Measurements from ENCODE around the gene IRF8.
"Not testable (repeated sequence)": the region's sequence is repeated elsewhere in the genome, so short reads cannot be mapped to it uniquely, and the experiment has no call there.

Gene IRF8

DNA sequence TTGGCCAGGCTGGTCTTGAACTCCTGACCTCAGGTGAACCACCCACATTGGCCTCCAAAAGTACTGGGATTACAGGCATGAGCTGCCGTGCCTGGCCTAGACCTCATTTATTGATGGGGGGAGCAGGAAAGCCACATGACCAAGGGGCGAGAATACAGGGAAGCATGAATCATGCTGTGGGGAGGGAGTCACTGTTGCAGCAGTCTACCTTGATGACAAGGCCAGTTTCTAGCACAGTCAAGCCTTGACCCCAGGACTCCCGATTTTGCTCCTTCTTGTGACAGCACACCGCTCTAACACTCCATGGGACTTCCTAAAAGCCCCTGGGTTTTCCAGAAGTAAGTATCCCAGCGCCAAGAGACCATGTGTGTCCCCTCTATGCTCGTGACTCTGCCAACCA is 42.9 kb upstream of the IRF8 start:
- no peaks in the 10 kb centered on the region for H3K9me3 ChIP-seq (ENCODE audit: control extremely low read depth in 1 of 5, control insufficient read depth in 4 of 5, insufficient read depth in 2 of 5, low read depth in 1 of 5, low read length in 4 of 5)
- no peak overlapping the region for H3K27ac ChIP-seq (ENCODE audit: insufficient read depth in 1 of 2, low read depth in 1 of 2, low read length in 2 of 2, poor library complexity in 1 of 2, severe bottlenecking in 2 of 2)
- no peaks in the 10 kb centered on the region for H3K36me3 ChIP-seq (ENCODE audit: control insufficient read depth in 4 of 4, insufficient read depth in 4 of 4, low read length in 3 of 4)
- ChIA-PET CTCF (interaction anchor here (0.7 kb wide), 1 partner anchor 140 kb away, joined by 3 read pairs; no protein-coding TSS in a partner anchor), POLR2A (no interaction called here)
- peaks cover 0 to 28% (median 7%) of the 10 kb centered on the region in 4 experiments for H3K4me1 ChIP-seq (ENCODE audit: control extremely low read depth in 1 of 4, control insufficient read depth in 4 of 4, insufficient read depth in 4 of 4, low read length in 3 of 4)
- peaks cover 0 to 15% (median 5%) of the 10 kb centered on the region in 5 experiments for H3K27me3 ChIP-seq (replicated peaks in 2 of 5; ENCODE audit: control insufficient read depth in 4 of 5, insufficient read depth in 5 of 5, low read length in 4 of 5)
- 83% methylated on average over 6 of the region's 6 CpGs for WGBS (ENCODE audit: insufficient coverage)
- no peak for DNase-seq
- no peak overlapping the region for H3K4me3 ChIP-seq (ENCODE audit: control insufficient read depth in 1 of 7, extremely low read depth in 1 of 7, insufficient read depth in 4 of 7, low read depth in 2 of 7, low read length in 6 of 7)

DNA sequence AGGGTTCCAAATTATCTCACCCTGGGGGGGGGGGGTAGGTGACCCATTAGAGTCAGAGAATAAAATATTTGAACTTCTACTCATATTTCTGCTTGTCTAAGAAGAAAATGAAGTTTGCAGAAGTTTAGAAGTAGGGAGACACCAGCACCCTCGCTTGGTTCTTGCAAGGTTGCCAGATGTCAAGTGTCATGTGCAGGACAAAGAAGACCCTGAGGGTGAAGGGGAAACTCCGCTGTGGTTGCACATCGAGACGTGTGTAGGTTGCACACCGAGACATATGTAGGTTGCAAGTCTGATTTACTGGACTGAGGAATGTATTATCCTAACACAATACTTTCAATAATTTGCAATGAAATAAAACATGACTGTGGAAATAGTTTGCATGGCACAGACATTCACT is 42.4 kb upstream of the IRF8 start:
- 91% methylated on average over 1 of the region's 5 CpGs for WGBS (ENCODE audit: insufficient coverage)
- no peaks in the 10 kb centered on the region for H3K9me3 ChIP-seq (ENCODE audit: control extremely low read depth in 1 of 5, control insufficient read depth in 4 of 5, insufficient read depth in 2 of 5, low read depth in 1 of 5, low read length in 4 of 5)
- CTCF ChIA-PET, result no interaction called here
- DNase-seq, result no peak
- H3K4me1 ChIP-seq (ENCODE audit: control extremely low read depth in 1 of 4, control insufficient read depth in 4 of 4, insufficient read depth in 4 of 4, low read length in 3 of 4), result peaks cover 0 to 28% (median 7%) of the 10 kb centered on the region in 4 experiments
- no peak overlapping the region for H3K4me3 ChIP-seq (ENCODE audit: control insufficient read depth in 1 of 7, extremely low read depth in 1 of 7, insufficient read depth in 4 of 7, low read depth in 2 of 7, low read length in 6 of 7)
- H3K36me3 ChIP-seq (ENCODE audit: control insufficient read depth in 4 of 4, insufficient read depth in 4 of 4, low read length in 3 of 4), result no peaks in the 10 kb centered on the region
- H3K27ac ChIP-seq (ENCODE audit: insufficient read depth in 1 of 2, low read depth in 1 of 2, low read length in 2 of 2, poor library complexity in 1 of 2, severe bottlenecking in 2 of 2), result no peak overlapping the region
- POLR2A ChIA-PET, result no interaction called here
- peaks cover 0 to 15% (median 5%) of the 10 kb centered on the region in 5 experiments for H3K27me3 ChIP-seq (replicated peaks in 2 of 5; ENCODE audit: control insufficient read depth in 4 of 5, insufficient read depth in 5 of 5, low read length in 4 of 5)

DNA sequence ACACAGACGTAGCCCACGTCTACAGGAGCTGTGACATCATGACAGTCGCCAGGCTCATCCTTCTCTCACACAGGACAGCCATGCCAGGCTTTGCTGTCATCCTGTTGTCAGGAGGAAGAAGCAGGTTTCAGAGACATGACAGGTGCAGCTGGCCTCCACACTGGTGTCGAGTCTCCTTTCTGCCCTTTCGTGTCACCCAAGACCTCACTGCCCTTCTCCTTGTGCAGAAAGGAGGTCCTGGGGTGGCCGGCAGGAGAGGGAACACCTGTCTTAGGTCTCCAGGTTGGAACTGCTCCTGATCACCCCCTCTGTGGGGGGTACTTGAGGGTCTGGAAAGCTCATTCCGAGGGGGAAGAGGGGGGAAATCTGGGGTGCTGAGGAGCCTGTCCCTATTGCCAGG is 41.6 kb upstream of the IRF8 start:
- H3K27ac ChIP-seq (ENCODE audit: insufficient read depth in 1 of 2, low read depth in 1 of 2, low read length in 2 of 2, poor library complexity in 1 of 2, severe bottlenecking in 2 of 2), result no peak overlapping the region
- ChIA-PET CTCF (no interaction called here), POLR2A (no interaction called here)
- H3K9me3 ChIP-seq (ENCODE audit: control extremely low read depth in 1 of 5, control insufficient read depth in 4 of 5, insufficient read depth in 2 of 5, low read depth in 1 of 5, low read length in 4 of 5), result no peaks in the 10 kb centered on the region
- WGBS (ENCODE audit: insufficient coverage), result 90% methylated on average over 3 of the region's 7 CpGs
- DNase-seq, result no peak
- H3K4me1 ChIP-seq (ENCODE audit: control extremely low read depth in 1 of 4, control insufficient read depth in 4 of 4, insufficient read depth in 4 of 4, low read length in 3 of 4), result peaks cover 0 to 28% (median 7%) of the 10 kb centered on the region in 4 experiments
- no peaks in the 10 kb centered on the region for H3K36me3 ChIP-seq (ENCODE audit: control insufficient read depth in 4 of 4, insufficient read depth in 4 of 4, low read length in 3 of 4)
- H3K4me3 ChIP-seq (ENCODE audit: control insufficient read depth in 1 of 7, extremely low read depth in 1 of 7, insufficient read depth in 4 of 7, low read depth in 2 of 7, low read length in 6 of 7), result no peak overlapping the region
- peaks cover 0 to 13% (median 4%) of the 10 kb centered on the region in 5 experiments for H3K27me3 ChIP-seq (replicated peaks in 2 of 5; ENCODE audit: control insufficient read depth in 4 of 5, insufficient read depth in 5 of 5, low read length in 4 of 5)

DNA sequence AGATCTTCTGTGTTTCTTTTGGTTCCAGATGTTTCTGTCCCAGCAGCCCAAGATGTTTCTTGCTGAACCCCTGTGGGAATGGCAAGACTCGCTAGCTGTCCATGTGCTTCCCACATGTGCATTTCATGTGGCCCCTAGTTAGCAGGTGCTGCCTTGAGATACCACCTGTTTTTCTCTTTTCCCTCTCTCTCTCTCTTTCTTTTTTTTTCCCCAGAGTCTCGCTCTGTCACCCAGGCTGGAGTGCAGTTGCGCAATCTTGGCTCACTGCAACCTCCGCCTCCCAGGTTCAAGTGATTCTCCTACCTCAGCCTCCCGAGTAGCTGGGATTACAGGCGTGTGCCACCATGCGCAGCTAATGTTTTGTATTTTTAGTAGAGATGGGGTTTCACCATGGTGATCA is 40.4 kb upstream of the IRF8 start:
- WGBS (ENCODE audit: insufficient coverage), result 97% methylated on average over 4 of the region's 7 CpGs
- H3K27ac ChIP-seq (ENCODE audit: insufficient read depth in 1 of 2, low read depth in 1 of 2, low read length in 2 of 2, poor library complexity in 1 of 2, severe bottlenecking in 2 of 2); H3K9me3 ChIP-seq (ENCODE audit: control extremely low read depth in 1 of 5, control insufficient read depth in 4 of 5, insufficient read depth in 2 of 5, low read depth in 1 of 5, low read length in 4 of 5); H3K4me3 ChIP-seq (ENCODE audit: control insufficient read depth in 1 of 7, extremely low read depth in 1 of 7, insufficient read depth in 4 of 7, low read depth in 2 of 7, low read length in 6 of 7); DNase-seq; H3K36me3 ChIP-seq (ENCODE audit: control insufficient read depth in 4 of 4, insufficient read depth in 4 of 4, low read length in 3 of 4): not testable (repeated sequence)
- CTCF ChIA-PET, result interaction anchor here (0.9 kb wide), 1 partner anchor 37 kb away, joined by 4 read pairs; no protein-coding TSS in a partner anchor
- POLR2A ChIA-PET, result interaction anchor here (0.7 kb wide), 1 partner anchor 58 kb away, joined by 3 read pairs; no protein-coding TSS in a partner anchor
- Histone ChIP-seq H3K4me1 (ENCODE audit: control extremely low read depth in 1 of 4, control insufficient read depth in 4 of 4, insufficient read depth in 4 of 4, low read length in 3 of 4) (peaks cover 0 to 21% (median 6%) of the 10 kb centered on the region in 4 experiments), H3K27me3 (replicated peaks in 2 of 5; ENCODE audit: control insufficient read depth in 4 of 5, insufficient read depth in 5 of 5, low read length in 4 of 5) (peaks cover 0 to 13% (median 3%) of the 10 kb centered on the region in 5 experiments)

DNA sequence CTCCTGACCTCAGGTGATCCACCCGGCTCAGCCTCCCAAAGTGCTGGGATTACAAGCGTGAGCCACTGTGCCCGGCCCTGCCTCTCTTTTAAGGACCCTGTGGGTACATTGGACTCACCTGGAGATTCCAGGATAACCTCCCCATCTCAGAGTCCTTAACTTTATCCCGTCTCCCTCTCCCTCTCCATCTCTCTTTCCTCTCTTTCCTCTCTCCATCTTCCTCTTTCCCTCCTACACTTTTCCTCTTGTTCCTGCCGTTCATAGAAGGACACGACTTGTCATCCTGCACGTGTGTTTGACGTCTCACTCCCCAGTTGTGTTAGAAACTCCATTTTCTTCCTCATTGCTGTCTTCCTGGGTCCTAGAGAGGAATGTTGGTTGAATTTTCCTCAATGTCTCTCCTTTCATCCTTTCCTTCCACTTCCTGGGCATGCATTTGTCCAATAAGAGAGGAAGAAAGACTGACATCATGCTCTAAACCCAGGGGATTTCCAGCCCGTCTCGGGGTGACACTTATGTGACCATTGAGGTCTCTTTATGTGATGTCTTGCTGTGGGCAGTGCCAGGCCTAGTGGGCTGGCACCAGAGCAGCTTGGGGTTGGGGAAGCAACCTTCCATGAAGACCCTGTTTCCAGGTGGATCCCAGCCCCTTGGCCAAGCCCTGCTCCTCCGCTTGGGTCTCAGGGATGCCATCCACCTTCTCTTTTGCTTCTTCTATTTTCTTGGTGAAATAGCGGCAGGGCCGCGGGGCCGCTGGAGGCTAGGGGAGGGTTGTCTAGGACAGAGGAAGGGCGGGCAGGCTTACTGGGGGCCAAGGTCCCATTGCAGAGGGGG is 39.8 kb upstream of the IRF8 start:
- WGBS (ENCODE audit: insufficient coverage), result 93% methylated on average over 14 of the region's 16 CpGs
- POLR2A ChIA-PET, result no interaction called here
- no peak overlapping the region for H3K4me3 ChIP-seq (ENCODE audit: control insufficient read depth in 1 of 7, extremely low read depth in 1 of 7, insufficient read depth in 4 of 7, low read depth in 2 of 7, low read length in 6 of 7)
- no peaks in the 10 kb centered on the region for H3K36me3 ChIP-seq (ENCODE audit: control insufficient read depth in 4 of 4, insufficient read depth in 4 of 4, low read length in 3 of 4)
- H3K27ac ChIP-seq (ENCODE audit: insufficient read depth in 1 of 2, low read depth in 1 of 2, low read length in 2 of 2, poor library complexity in 1 of 2, severe bottlenecking in 2 of 2), result no peak overlapping the region
- H3K9me3 ChIP-seq (ENCODE audit: control extremely low read depth in 1 of 5, control insufficient read depth in 4 of 5, insufficient read depth in 2 of 5, low read depth in 1 of 5, low read length in 4 of 5), result peaks cover 0 to 2% (median 0%) of the 10 kb centered on the region in 5 experiments
- H3K4me1 ChIP-seq (ENCODE audit: control extremely low read depth in 1 of 4, control insufficient read depth in 4 of 4, insufficient read depth in 4 of 4, low read length in 3 of 4), result peaks cover 0 to 15% (median 4%) of the 10 kb centered on the region in 4 experiments
- no peak for DNase-seq
- CTCF ChIA-PET, result interaction anchor here (1.0 to 1.4 kb wide), 2 partner anchors 13 to 35 kb away, joined by 3 to 4 read pairs; no protein-coding TSS in a partner anchor
- peaks cover 0 to 13% (median 3%) of the 10 kb centered on the region in 5 experiments for H3K27me3 ChIP-seq (replicated peaks in 2 of 5; ENCODE audit: control insufficient read depth in 4 of 5, insufficient read depth in 5 of 5, low read length in 4 of 5)

DNA sequence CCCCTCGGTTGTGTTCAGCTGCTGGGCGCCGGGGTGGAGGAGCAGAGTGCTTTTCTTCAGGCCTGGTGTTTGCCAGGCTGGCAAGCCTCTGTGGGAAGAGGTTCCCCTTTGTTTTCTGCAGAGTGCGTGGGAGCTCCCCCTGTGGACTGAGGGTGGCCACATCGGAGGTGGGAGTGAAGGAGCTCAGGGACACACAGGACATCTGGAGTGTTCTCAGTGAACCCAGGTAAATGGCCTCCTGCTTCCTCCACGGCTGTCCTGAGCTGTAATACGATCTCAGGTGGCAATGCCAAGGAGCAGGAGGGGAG is 39.2 kb upstream of the IRF8 start:
- CTCF ChIA-PET, result interaction anchor here (1.0 to 1.4 kb wide), 2 partner anchors 13 to 35 kb away, joined by 3 to 4 read pairs; no protein-coding TSS in a partner anchor
- H3K4me3 ChIP-seq (ENCODE audit: control insufficient read depth in 1 of 7, extremely low read depth in 1 of 7, insufficient read depth in 4 of 7, low read depth in 2 of 7, low read length in 6 of 7), result no peak overlapping the region
- H3K36me3 ChIP-seq (ENCODE audit: control insufficient read depth in 4 of 4, insufficient read depth in 4 of 4, low read length in 3 of 4), result no peaks in the 10 kb centered on the region
- peaks cover 0 to 9% (median 0%) of the 10 kb centered on the region in 4 experiments for H3K4me1 ChIP-seq (ENCODE audit: control extremely low read depth in 1 of 4, control insufficient read depth in 4 of 4, insufficient read depth in 4 of 4, low read length in 3 of 4)
- peaks cover 0 to 2% (median 0%) of the 10 kb centered on the region in 5 experiments for H3K9me3 ChIP-seq (ENCODE audit: control extremely low read depth in 1 of 5, control insufficient read depth in 4 of 5, insufficient read depth in 2 of 5, low read depth in 1 of 5, low read length in 4 of 5)
- POLR2A ChIA-PET, result no interaction called here
- WGBS (ENCODE audit: insufficient coverage), result 78% methylated on average over 7 of the region's 7 CpGs
- H3K27me3 ChIP-seq (replicated peaks in 2 of 5; ENCODE audit: control insufficient read depth in 4 of 5, insufficient read depth in 5 of 5, low read length in 4 of 5), result peaks cover 0 to 11% (median 3%) of the 10 kb centered on the region in 5 experiments
- H3K27ac ChIP-seq (ENCODE audit: insufficient read depth in 1 of 2, low read depth in 1 of 2, low read length in 2 of 2, poor library complexity in 1 of 2, severe bottlenecking in 2 of 2), result no peak overlapping the region
- no peak for DNase-seq

All from common myeloid progenitor, CD34-positive (primary cell).